Testis (tissue), 2 donors: ENCODE data around the gene LILRA1.

Experiments
- CTCF ChIP-seq, 3 experiments: fragments of 450-650 bp in 2 of 3; fragments of 200-600 bp in 1 of 3; sonication (generic) in 1 of 3; IDR thresholded peaks; one replicate each; pipeline ENCODE4 v1.5.1; 2016 to 2019; ENCODE audit warnings: antibody characterized with exemption in 3 of 3, mild to moderate bottlenecking in 2 of 3, moderate library complexity in 1 of 3
- POLR2A ChIP-seq: fragments of 450-650 bp; IDR thresholded peaks from one replicate; pipeline ENCODE4 v1.6.1; 2017; ENCODE audit warnings: antibody characterized with exemption, mild to moderate bottlenecking, moderate library complexity

- TF ChIP-seq POLR2A (no peak), CTCF (IDR thresholded peaks at IDR 0.05) (no peak)
Measured at GRCh38 chr19:54549224-54549623, 44.2 kb upstream of the LILRA1 start.
